Endothelial cell of umbilical vein (primary cell): ENCODE measurements around the gene SETBP1. TPM values are rescaled to one million over a fixed set of nuclear protein-coding genes. Genes with fewer than 3 reads are reported as not detected.

Source experiments
- BruUV-seq: library from RNA; stranded (reverse); fragments of 400-500 nt; replicated peaks from 2 replicates; lab custom pipeline; 2021; lab: Mats Ljungman, UMichigan
- CTCF ChIA-PET: fragments of 300-600, 350-600 bp; sonication (Branson Sonifier 250); formaldehyde crosslinking; loops from one replicate; lab custom pipeline; 2021; ENCODE audit warnings: antibody characterized with exemption, inconsistent platforms; lab: Charles Lee
- POLR2A ChIA-PET: fragments of 300-600, 350-600 bp; sonication (Branson Sonifier 250); formaldehyde crosslinking; loops from one replicate; lab custom pipeline; 2021; ENCODE audit warnings: antibody characterized with exemption, inconsistent platforms; lab: Charles Lee
- DNase-seq: peaks from one replicate; pipeline ENCODE4 v3.0.0-alpha.2; 2011; ENCODE audit warnings: low read depth, low spot score
- FAIRE-seq: peaks from 2 replicates; lab custom pipeline; 2011; peaks lifted over from hg19 to GRCh38; lab: Jason Lieb, UNC
- H2AFZ ChIP-seq: 2 replicates; pipeline ENCODE4 v1.6.0; 2012; ENCODE audit warnings: low read depth, low read length, control low read depth, inconsistent platforms
- H3K27ac ChIP-seq: 2 replicates; pipeline ENCODE4 v1.5.1; 2011; ENCODE audit warnings: low read depth, mild to moderate bottlenecking, control low read depth, low read length, moderate library complexity; ENCODE audit not compliant: insufficient read depth
- H3K27me3 ChIP-seq, 2 experiments: 2 replicates each; pipeline versions ENCODE4 v1.6.0 to v1.6.1; 2011; ENCODE audit warnings: low read length in 2 of 2, mixed read lengths in 1 of 2; ENCODE audit not compliant: control insufficient read depth in 2 of 2, insufficient read depth in 2 of 2
- H3K36me3 ChIP-seq, 2 experiments: 2 replicates in 1 of 2; 3 replicates in 1 of 2; pipeline ENCODE4 v1.5.1; 2011; ENCODE audit warnings: low read length in 2 of 2, mild to moderate bottlenecking in 1 of 2, moderate library complexity in 1 of 2; ENCODE audit not compliant: control insufficient read depth in 2 of 2, insufficient read depth in 2 of 2; ENCODE audit errors: extremely low read depth in 1 of 2
- H3K4me1 ChIP-seq: 3 replicates; pipeline ENCODE4 v1.5.1; 2011; ENCODE audit warnings: mild to moderate bottlenecking, low read length; ENCODE audit not compliant: control insufficient read depth, insufficient read depth; ENCODE audit errors: extremely low read depth
- H3K4me2 ChIP-seq: 2 replicates; pipeline ENCODE4 v1.6.1; 2011; ENCODE audit warnings: low read length, control low read depth, mixed read lengths; ENCODE audit not compliant: insufficient read depth
- H3K4me3 ChIP-seq, 3 experiments: fragments of 200-600 bp in 1 of 3; sonication (generic), shearing (Covaris generic) in 1 of 3; replicated peaks in 1 of 3; 2 replicates each; pipeline ENCODE4 v1.5.1; 2011 to 2016; ENCODE audit warnings: control low read depth in 3 of 3, low read length in 3 of 3, mild to moderate bottlenecking in 2 of 3, inconsistent platforms in 1 of 3, low read depth in 1 of 3, moderate library complexity in 1 of 3; ENCODE audit not compliant: insufficient read depth in 1 of 3
- H3K79me2 ChIP-seq: 2 replicates; pipeline ENCODE4 v1.6.0; 2012; ENCODE audit warnings: low read length, inconsistent platforms; ENCODE audit not compliant: control insufficient read depth, insufficient read depth
- H3K9ac ChIP-seq: replicated peaks from 2 replicates; pipeline ENCODE3; 2011; ENCODE audit warnings: low read length, control low read depth; ENCODE audit not compliant: insufficient read depth; ENCODE audit errors: extremely low read depth
- H3K9me1 ChIP-seq: replicated peaks from 3 replicates; pipeline ENCODE4 v1.6.0; 2011; ENCODE audit warnings: mild to moderate bottlenecking, low read length; ENCODE audit not compliant: control insufficient read depth, insufficient read depth; ENCODE audit errors: extremely low read depth
- H3K9me3 ChIP-seq: replicated peaks from 2 replicates; pipeline ENCODE4 v1.5.1; 2012; ENCODE audit warnings: low read length, inconsistent platforms; ENCODE audit not compliant: control insufficient read depth, insufficient read depth
- H4K20me1 ChIP-seq: replicated peaks from 2 replicates; pipeline ENCODE3; 2011; ENCODE audit warnings: mild to moderate bottlenecking, low read length; ENCODE audit not compliant: control insufficient read depth, insufficient read depth; ENCODE audit errors: extremely low read depth
- CTCF ChIP-seq, 2 donors: IDR thresholded peaks; 1 replicate in 1 of 2; 2 replicates in 1 of 2; pipeline ENCODE4 v1.5.1; 2011; ENCODE audit warnings: low read length in 2 of 2, mild to moderate bottlenecking in 2 of 2, moderate library complexity in 2 of 2, control low read depth in 1 of 2, inconsistent platforms in 1 of 2, low read depth in 1 of 2; ENCODE audit not compliant: insufficient read depth in 1 of 2; ENCODE audit errors: extremely low read depth in 1 of 2
- EZH2 ChIP-seq: IDR thresholded peaks from 2 replicates; pipeline ENCODE4 v1.6.1; 2012; ENCODE audit warnings: borderline replicate concordance, low read depth, mild to moderate bottlenecking, moderate library complexity, low read length, inconsistent platforms; ENCODE audit not compliant: severe bottlenecking
- FOS ChIP-seq: IDR thresholded peaks from 2 replicates; pipeline ENCODE4 v1.6.1; 2011; ENCODE audit warnings: mild to moderate bottlenecking, low read length, moderate library complexity, borderline replicate concordance; ENCODE audit not compliant: insufficient read depth
- GATA2 ChIP-seq: IDR thresholded peaks from 2 replicates; pipeline ENCODE4 v1.7.0; 2011; ENCODE audit warnings: low read depth, mild to moderate bottlenecking, moderate library complexity, mixed read lengths, low read length; ENCODE audit not compliant: insufficient read length, insufficient read depth
- JUN ChIP-seq: IDR thresholded peaks from 2 replicates; pipeline ENCODE4 v1.6.1; 2011; ENCODE audit warnings: borderline replicate concordance, low read depth; ENCODE audit not compliant: insufficient read length, insufficient read depth
- MAX ChIP-seq: IDR thresholded peaks from 2 replicates; pipeline ENCODE4 v1.6.1; 2011; ENCODE audit not compliant: insufficient read depth, insufficient read length
- MYC ChIP-seq: IDR thresholded peaks from one replicate; pipeline ENCODE4 v1.6.1; 2011; ENCODE audit warnings: mild to moderate bottlenecking, low read depth, low read length
- POLR2A ChIP-seq: IDR thresholded peaks from 2 replicates; pipeline ENCODE4 v1.6.1; 2012; ENCODE audit warnings: low read depth, mild to moderate bottlenecking, control low read depth, low read length
- POLR2AphosphoS5 ChIP-seq: IDR thresholded peaks from 2 replicates; pipeline ENCODE4 v1.6.1; 2012; ENCODE audit warnings: low read depth, mild to moderate bottlenecking, control low read depth, low read length, moderate library complexity; ENCODE audit not compliant: insufficient read depth
- dilution Hi-C: fragments of 300-500 bp; cut with MboI; formaldehyde crosslinking; loops from one replicate; pipeline ENCODE4 v1.15.0; 2019; ENCODE audit warnings: low sequenced_read_pairs; ENCODE audit not compliant: extremely low pct_ligation_motif_present
- intact Hi-C: fragments of 100-400 bp; cut with micrococcal nuclease; formaldehyde crosslinking; loops from one replicate; pipeline ENCODE4 v1.10.0; 2022
- polyA plus RNA-seq, 4 experiments: library from polyadenylated mRNA; depleted of rRNA in 3 of 4; stranded (reverse) in 3 of 4; unstranded in 1 of 4; fragments of >200 nt; gene quantifications; 2 replicates each; pipeline versions ENCODE4 v1.2.1 to v1.2.3, GENCODE V29; 2011 to 2012; ENCODE audit warnings: missing spikeins in 1 of 4
- total RNA-seq: library from RNA; stranded (reverse); gene quantifications from 2 replicates; pipeline ENCODE4 v1.2.3, GENCODE V29; 2021

Gene SETBP1
- total and polyA plus RNA-seq, 2 donors (not counting 3 experiments of a cell fraction or from before 2014, with no cell fraction given), result 0.76 to 3.1 TPM

GRCh38 chr18:44878335-44878734 is 197.6 kb downstream of the SETBP1 start:
- intact Hi-C loops (no loop called here), dilution Hi-C loops (no loop called here)
- TF ChIP-seq POLR2A (no peak), EZH2 (no peak), POLR2AphosphoS5 (no peak), GATA2 (no peak), MYC (no peak)
- Histone ChIP-seq H3K4me1 (no peaks in the 10 kb centered on the region), H3K36me3 (no peaks in the 10 kb centered on the region), H3K4me3 (no peak overlapping the region), H3K27ac (no peak overlapping the region), H3K9ac (no peak overlapping the region), H3K27me3 (no peaks in the 10 kb centered on the region), H4K20me1 (no peaks in the 10 kb centered on the region), H3K4me2 (no peak overlapping the region), H3K79me2 (no peaks in the 10 kb centered on the region), H3K9me3 (no peaks in the 10 kb centered on the region), H2AFZ (no peak overlapping the region), H3K9me1 (no peaks in the 10 kb centered on the region)
- ChIA-PET CTCF (no interaction called here), POLR2A (no interaction called here)
- FAIRE-seq (no peak), DNase-seq (no peak)
- BruUV-seq, result no TSS peak

GRCh38 chr18:44880170-44880569 is 199.5 kb downstream of the SETBP1 start:
- no peaks in the 10 kb centered on the region for H3K9me1 ChIP-seq
- FAIRE-seq (no peak), DNase-seq (no peak)
- intact Hi-C loops (no loop called here), dilution Hi-C loops (no loop called here)
- BruUV-seq, result no TSS peak
- no peaks in the 10 kb centered on the region for H3K36me3 ChIP-seq
- no peaks in the 10 kb centered on the region for H4K20me1 ChIP-seq
- H3K9ac ChIP-seq, result no peak overlapping the region
- H3K4me2 ChIP-seq, result no peak overlapping the region
- no peak overlapping the region for H2AFZ ChIP-seq
- no peaks in the 10 kb centered on the region for H3K27me3 ChIP-seq
- no peak overlapping the region for H3K4me3 ChIP-seq
- H3K4me1 ChIP-seq, result no peaks in the 10 kb centered on the region
- no peaks in the 10 kb centered on the region for H3K79me2 ChIP-seq
- CTCF ChIA-PET, result no interaction called here
- H3K27ac ChIP-seq, result no peak overlapping the region
- POLR2A ChIA-PET, result no interaction called here
- H3K9me3 ChIP-seq, result no peaks in the 10 kb centered on the region
- TF ChIP-seq FOS, result no peak
- TF ChIP-seq POLR2A, result no peak
- no peak for TF ChIP-seq MYC
- no peak for TF ChIP-seq MAX
- TF ChIP-seq CTCF (IDR thresholded peaks at IDR 0.05; ENCODE audit: extremely low read depth in 1 of 2, insufficient read depth in 1 of 2, low read depth in 1 of 2, low read length in 2 of 2), result no peak
- no peak for TF ChIP-seq GATA2
- no peak for TF ChIP-seq JUN
- TF ChIP-seq EZH2, result no peak
- no peak for TF ChIP-seq POLR2AphosphoS5
